Astrocyte of the cerebellum (primary cell): Measurements from ENCODE around the gene DPAGT1.

ENCODE experiments used
- DNase-seq: peaks from one replicate; pipeline ENCODE4 v3.0.0-alpha.2; 2011; ENCODE audit warnings: low read depth
- H3K4me3 ChIP-seq: 2 replicates; pipeline ENCODE4 v1.5.1; 2011; ENCODE audit warnings: mild to moderate bottlenecking, low read depth, low read length, moderate library complexity
- CTCF ChIP-seq: IDR thresholded peaks from 2 replicates; pipeline ENCODE4 v1.5.1; 2012; ENCODE audit warnings: low read length, low read depth, moderate library complexity, mild to moderate bottlenecking; ENCODE audit errors: missing control alignments
- in situ Hi-C: cut with HindIII; loops from 2 replicates; pipeline ENCODE4 v1.10.0; 2017; ENCODE audit warnings: low sequenced_read_pairs

The DPAGT1 gene

GRCh38 chr11:119121008-119121810 lies 19.6 kb upstream of the DPAGT1 start, which contains the start of gene HINFP:
Gene HINFP (plus strand): TSS chr11:119121580. CDS start chr11:119126945, 5,365 bp downstream.
- H3K4me3 ChIP-seq: peak within 1 kb of the TSS; percentile 90
- in situ Hi-C loops: loop anchor here (25.0 kb wide), 1 partner anchor 166 kb away; no protein-coding TSS in a partner anchor
- peak; percentile 98 for DNase-seq
- TF ChIP-seq CTCF: no peak

- TF ChIP-seq CTCF: no peak
- in situ Hi-C loops: loop anchor here (25.0 kb wide), 1 partner anchor 167 kb away; no protein-coding TSS in a partner anchor
- DNase-seq: peak; percentile 89
- H3K4me3 ChIP-seq: peak overlapping the region; percentile 90
Measured at GRCh38 chr11:119120639-119121007, 19.0 kb upstream of the DPAGT1 start.

- no peak for TF ChIP-seq CTCF
- no peak overlapping the region for H3K4me3 ChIP-seq
- in situ Hi-C loops: loop anchor here (25.0 kb wide), 1 partner anchor 168 kb away; no protein-coding TSS in a partner anchor
- no peak for DNase-seq
Measured at GRCh38 chr11:119118946-119119345, 17.3 kb upstream of the DPAGT1 start.

GRCh38 chr11:119118227-119118626 lies 16.6 kb upstream of the DPAGT1 start:
- in situ Hi-C loops: loop anchor here (25.0 kb wide), 1 partner anchor 169 kb away; no protein-coding TSS in a partner anchor
- no peak for TF ChIP-seq CTCF
- DNase-seq: no peak
- no peak overlapping the region for H3K4me3 ChIP-seq

- TF ChIP-seq CTCF: no peak
- in situ Hi-C loops: loop anchor here (25.0 kb wide), 1 partner anchor 170 kb away; no protein-coding TSS in a partner anchor
- no peak for DNase-seq
- no peak overlapping the region for H3K4me3 ChIP-seq
Measured at GRCh38 chr11:119117004-119117706, 15.5 kb upstream of the DPAGT1 start.

- DNase-seq: no peak
- in situ Hi-C loops: loop anchor here (25.0 kb wide), 1 partner anchor 171 kb away; no protein-coding TSS in a partner anchor
- H3K4me3 ChIP-seq: no peak overlapping the region
Measured at GRCh38 chr11:119116601-119117000, 14.9 kb upstream of the DPAGT1 start.

More at GRCh38 chr11:119116601-119117000, 14.9 kb upstream of the DPAGT1 start:
- no peak for TF ChIP-seq CTCF
